Smooth muscle cell (in vitro differentiated cells): ENCODE results near the gene VRK1. TPM values are rescaled to one million over a fixed set of nuclear protein-coding genes. Genes with fewer than 3 reads are reported as not detected.

ENCODE experiments used
- DNase-seq: peaks from one replicate; lab custom pipeline; 2025; ENCODE audit not compliant: unreplicated experiment; lab: John Stamatoyannopoulos, UW
- H2AFZ ChIP-seq: fragments of 200-600 bp; sonication (generic); 2 replicates; pipeline ENCODE4 v1.6.0; 2016; ENCODE audit warnings: antibody characterized with exemption, low read depth, mild to moderate bottlenecking
- H3F3A ChIP-seq: fragments of 200-600 bp; sonication (generic); 2 replicates; pipeline ENCODE4 v1.6.0; 2017; ENCODE audit warnings: antibody characterized with exemption, low read depth
- H3K27ac ChIP-seq: fragments of 200-600 bp; sonication (generic); 2 replicates; pipeline ENCODE4 v1.5.1; 2016; ENCODE audit warnings: low read depth, mild to moderate bottlenecking
- H3K27me3 ChIP-seq: fragments of 200-600 bp; sonication (generic); 2 replicates; pipeline ENCODE4 v1.6.1; 2016; ENCODE audit warnings: low read depth, mild to moderate bottlenecking
- H3K36me3 ChIP-seq: fragments of 200-600 bp; sonication (generic); 2 replicates; pipeline ENCODE4 v1.5.1; 2016; ENCODE audit warnings: low read depth
- H3K4me1 ChIP-seq: fragments of 200-600 bp; sonication (generic); 2 replicates; pipeline ENCODE4 v1.5.1; 2016; ENCODE audit warnings: low read depth
- H3K4me2 ChIP-seq: fragments of 200-600 bp; sonication (generic); 2 replicates; pipeline ENCODE4 v1.6.0; 2016; ENCODE audit warnings: mild to moderate bottlenecking
- H3K4me3 ChIP-seq: fragments of 200-600 bp; sonication (generic); 2 replicates; pipeline ENCODE4 v1.5.1; 2016; ENCODE audit warnings: mild to moderate bottlenecking
- H3K79me2 ChIP-seq: fragments of 200-600 bp; sonication (generic); 2 replicates; pipeline ENCODE4 v1.6.0; 2016; ENCODE audit warnings: low read depth, mild to moderate bottlenecking
- H3K9ac ChIP-seq: fragments of 200-600 bp; sonication (generic); 2 replicates; pipeline ENCODE4 v1.6.0; 2016; ENCODE audit warnings: low read depth
- H3K9me3 ChIP-seq: fragments of 200-600 bp; sonication (generic); replicated peaks from 2 replicates; pipeline ENCODE4 v1.5.1; 2016; ENCODE audit warnings: low read depth
- H4K20me1 ChIP-seq: fragments of 200-600 bp; sonication (generic); 2 replicates; pipeline ENCODE4 v1.6.0; 2016; ENCODE audit warnings: low read depth
- WGBS: methylation state at CpG from one replicate; pipeline ENCODE4 v1.1.7; 2016; ENCODE audit warnings: low lambda C conversion rate; 5-methylcytosine and 5-hydroxymethylcytosine counted together
- polyA plus RNA-seq: library from polyadenylated mRNA; unstranded; fragments of >200 nt; fragmentation: Nextera tagmentation; extraction: Ambion mirVana; gene quantifications from 2 replicates; pipeline ENCODE4 v1.2.1, GENCODE V29; 2016
- total RNA-seq: library from RNA; depleted of rRNA; stranded (reverse); fragments of >200 nt; gene quantifications from 2 replicates; pipeline ENCODE4 v1.2.3, GENCODE V29; 2014
- TF ChIP-seq, protein P1 (sequence below): fragments of 200-600 bp; sonication (generic); IDR thresholded peaks from 2 replicates; pipeline ENCODE4 v1.5.1; 2017; ENCODE audit warnings: borderline replicate concordance, mild to moderate bottlenecking, antibody characterized with exemption; ENCODE audit not compliant: insufficient read depth, poor library complexity, severe bottlenecking

The VRK1 gene
- total and polyA plus RNA-seq, 2 experiments from 2014 or later = 13.7 to 13.9 TPM

DNA sequence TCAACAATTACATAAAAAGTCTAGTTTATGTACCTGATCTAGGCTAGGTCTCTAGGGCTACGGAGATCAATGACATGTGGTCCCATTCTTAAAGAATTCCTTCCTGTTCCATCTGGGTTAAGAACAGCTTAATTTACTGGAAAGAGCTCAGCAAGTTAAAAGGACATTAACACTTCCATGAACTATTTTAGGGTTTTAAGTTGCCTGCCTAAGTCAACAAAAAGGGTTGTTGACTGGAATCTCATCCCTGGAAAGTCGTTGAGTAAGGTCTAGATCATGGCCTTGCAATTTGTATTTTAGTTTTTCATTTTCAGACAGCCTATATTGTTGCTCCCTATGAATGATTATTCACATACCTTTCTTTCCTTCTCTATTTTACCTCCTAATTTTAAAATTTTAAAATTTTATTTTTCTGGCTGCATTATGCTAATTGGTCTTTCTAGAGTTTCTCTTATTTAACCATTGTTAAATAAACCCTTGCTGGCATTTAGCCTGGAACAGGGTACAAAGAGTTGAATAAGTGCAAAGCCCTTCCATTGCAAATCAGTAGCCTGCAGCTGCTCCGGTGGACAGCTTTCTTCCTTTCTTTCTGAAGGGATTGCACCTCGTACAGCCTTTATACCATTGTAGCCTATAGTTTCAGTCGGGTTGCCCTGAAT is 66.3 kb downstream of the VRK1 start:
- peaks cover 23% of the 10 kb centered on the region for H3K4me1 ChIP-seq
- H3K36me3 ChIP-seq = no peaks in the 10 kb centered on the region
- H4K20me1 ChIP-seq = no peaks in the 10 kb centered on the region
- H3K27me3 ChIP-seq = no peaks in the 10 kb centered on the region
- H3K4me2 ChIP-seq = no peak overlapping the region
- H3K4me3 ChIP-seq = no peak overlapping the region
- H3K9ac ChIP-seq = no peak overlapping the region
- TF ChIP-seq, protein P1, sequence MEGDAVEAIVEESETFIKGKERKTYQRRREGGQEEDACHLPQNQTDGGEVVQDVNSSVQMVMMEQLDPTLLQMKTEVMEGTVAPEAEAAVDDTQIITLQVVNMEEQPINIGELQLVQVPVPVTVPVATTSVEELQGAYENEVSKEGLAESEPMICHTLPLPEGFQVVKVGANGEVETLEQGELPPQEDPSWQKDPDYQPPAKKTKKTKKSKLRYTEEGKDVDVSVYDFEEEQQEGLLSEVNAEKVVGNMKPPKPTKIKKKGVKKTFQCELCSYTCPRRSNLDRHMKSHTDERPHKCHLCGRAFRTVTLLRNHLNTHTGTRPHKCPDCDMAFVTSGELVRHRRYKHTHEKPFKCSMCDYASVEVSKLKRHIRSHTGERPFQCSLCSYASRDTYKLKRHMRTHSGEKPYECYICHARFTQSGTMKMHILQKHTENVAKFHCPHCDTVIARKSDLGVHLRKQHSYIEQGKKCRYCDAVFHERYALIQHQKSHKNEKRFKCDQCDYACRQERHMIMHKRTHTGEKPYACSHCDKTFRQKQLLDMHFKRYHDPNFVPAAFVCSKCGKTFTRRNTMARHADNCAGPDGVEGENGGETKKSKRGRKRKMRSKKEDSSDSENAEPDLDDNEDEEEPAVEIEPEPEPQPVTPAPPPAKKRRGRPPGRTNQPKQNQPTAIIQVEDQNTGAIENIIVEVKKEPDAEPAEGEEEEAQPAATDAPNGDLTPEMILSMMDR = no peak
- H3F3A ChIP-seq = no peaks in the 10 kb centered on the region
- no peak overlapping the region for H2AFZ ChIP-seq
- H3K9me3 ChIP-seq = no peaks in the 10 kb centered on the region
- no peaks in the 10 kb centered on the region for H3K79me2 ChIP-seq
- 88% methylated on average over 5 of the region's 5 CpGs for WGBS
- no peak overlapping the region for H3K27ac ChIP-seq
- no peak for DNase-seq

DNA sequence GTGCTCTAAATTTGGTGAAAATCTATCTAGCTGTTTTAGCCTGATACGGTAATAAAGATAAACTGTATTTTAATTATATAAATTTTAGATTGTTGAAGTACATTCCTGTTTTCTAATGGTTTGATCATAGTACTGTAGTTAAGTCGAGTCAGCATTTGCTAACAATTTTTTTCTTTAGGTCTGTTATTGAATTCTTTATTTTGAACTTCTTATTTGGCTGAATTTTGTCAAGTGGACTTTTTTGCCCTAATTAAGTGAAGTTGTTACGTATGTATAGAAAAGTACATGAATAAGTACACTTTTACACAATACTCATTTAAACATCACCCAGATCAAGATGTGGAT is 66.8 kb downstream of the VRK1 start:
- no peaks in the 10 kb centered on the region for H3K36me3 ChIP-seq
- no peak overlapping the region for H2AFZ ChIP-seq
- no peaks in the 10 kb centered on the region for H3K79me2 ChIP-seq
- no peaks in the 10 kb centered on the region for H3K9me3 ChIP-seq
- peaks cover 23% of the 10 kb centered on the region for H3K4me1 ChIP-seq
- DNase-seq = no peak
- TF ChIP-seq, protein P1 = no peak
- 97% methylated on average over 3 of the region's 3 CpGs for WGBS
- H3K9ac ChIP-seq = no peak overlapping the region
- H3F3A ChIP-seq = no peaks in the 10 kb centered on the region
- H3K4me2 ChIP-seq = no peak overlapping the region
- no peaks in the 10 kb centered on the region for H4K20me1 ChIP-seq
- H3K27me3 ChIP-seq = no peaks in the 10 kb centered on the region
- no peak overlapping the region for H3K4me3 ChIP-seq
- no peak overlapping the region for H3K27ac ChIP-seq

DNA sequence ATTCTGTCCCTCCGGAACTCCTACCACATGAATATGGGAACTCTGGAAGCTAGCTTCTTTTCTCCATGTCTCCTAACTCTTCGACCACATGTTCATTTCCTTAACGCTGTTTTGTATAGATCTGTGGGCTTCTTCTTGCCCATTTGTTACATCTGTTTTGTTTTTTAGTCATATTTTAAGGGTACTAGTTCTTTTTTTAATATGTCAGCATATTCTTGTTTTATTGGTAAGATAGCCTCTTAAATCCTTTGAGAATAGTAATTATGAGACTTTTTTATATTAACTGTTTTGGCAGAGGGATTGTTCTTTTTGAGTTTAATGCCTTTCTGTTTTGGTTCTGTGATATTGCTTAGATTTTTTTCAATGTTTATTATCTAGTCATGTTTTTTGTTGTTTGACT is 70.5 kb downstream of the VRK1 start:
- no peak for DNase-seq
- no peaks in the 10 kb centered on the region for H3K79me2 ChIP-seq
- no peaks in the 10 kb centered on the region for H3F3A ChIP-seq
- H3K4me1 ChIP-seq = peaks cover 10% of the 10 kb centered on the region
- TF ChIP-seq, protein P1 = no peak
- H2AFZ ChIP-seq = no peak overlapping the region
- no peak overlapping the region for H3K9ac ChIP-seq
- 90% methylated on average over 3 of the region's 3 CpGs for WGBS
- H3K9me3 ChIP-seq = no peaks in the 10 kb centered on the region
- no peaks in the 10 kb centered on the region for H3K36me3 ChIP-seq
- H3K4me2 ChIP-seq = no peak overlapping the region
- H3K27ac ChIP-seq = no peak overlapping the region
- H3K4me3 ChIP-seq = no peak overlapping the region
- H3K27me3 ChIP-seq = no peaks in the 10 kb centered on the region
- H4K20me1 ChIP-seq = no peaks in the 10 kb centered on the region

DNA sequence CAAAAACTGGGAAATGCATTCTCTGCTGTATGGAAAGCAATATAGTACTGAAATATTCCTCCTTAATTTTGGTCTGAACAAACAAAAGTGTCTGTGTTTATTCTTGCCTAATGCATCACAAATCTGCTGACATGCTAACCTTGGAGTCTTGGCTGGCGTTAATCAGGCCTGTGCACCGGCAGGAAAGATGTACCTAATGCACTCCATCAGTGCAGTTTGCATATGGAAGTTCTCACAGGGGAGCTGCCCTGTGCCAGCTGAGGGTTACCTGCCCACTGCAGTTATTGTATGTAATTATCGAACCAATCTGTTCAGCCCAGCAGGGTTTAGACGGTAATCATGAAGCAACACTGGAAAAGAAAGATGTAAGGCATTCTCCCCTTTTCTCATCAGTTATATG is 76.9 kb downstream of the VRK1 start:
- Histone ChIP-seq H3K9me3 (no peaks in the 10 kb centered on the region), H2AFZ (no peak overlapping the region), H3F3A (no peaks in the 10 kb centered on the region), H4K20me1 (no peaks in the 10 kb centered on the region), H3K4me2 (no peak overlapping the region), H3K36me3 (no peaks in the 10 kb centered on the region), H3K79me2 (no peaks in the 10 kb centered on the region), H3K4me3 (no peak overlapping the region), H3K27me3 (no peaks in the 10 kb centered on the region), H3K27ac (no peak overlapping the region), H3K9ac (no peak overlapping the region), H3K4me1 (no peaks in the 10 kb centered on the region)
- TF ChIP-seq, protein P1 = no peak
- no peak for DNase-seq
- 91% methylated on average over 4 of the region's 4 CpGs for WGBS
